ENCODE data around the gene HOXD11. TPM values are rescaled to one million over a fixed set of nuclear protein-coding genes. Genes with fewer than 3 reads are reported as not detected.

The HOXD11 gene
- total RNA-seq, 1 experiment from 2014 or later = not detected

DNA sequence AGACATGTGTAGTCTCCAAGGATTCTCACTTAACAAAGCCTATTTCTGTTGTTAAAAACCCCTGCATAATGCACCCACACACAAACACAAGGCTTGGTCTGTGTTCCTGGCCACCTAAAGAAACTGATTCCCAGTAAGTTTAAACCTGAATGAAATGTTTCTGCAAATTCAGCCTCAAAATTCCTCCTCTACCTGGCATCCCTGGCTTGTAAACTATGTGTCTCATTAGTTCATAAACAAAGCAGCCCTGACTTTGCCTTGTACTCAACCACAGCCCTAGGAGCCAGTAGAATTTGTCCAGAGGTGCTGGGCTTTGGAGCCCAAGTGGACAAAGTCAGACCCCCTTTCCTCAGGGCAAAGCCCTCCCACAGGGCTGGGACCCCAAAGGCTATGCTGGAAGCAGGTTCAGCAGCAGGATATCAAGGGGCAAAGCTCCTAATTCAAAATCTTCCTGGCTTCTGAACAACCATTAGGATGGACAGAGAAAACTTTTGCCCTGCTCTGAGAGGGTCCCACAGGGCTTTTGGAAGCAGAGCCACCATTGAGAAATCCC lies 17.2 kb upstream of the HOXD11 start (continued):
- TF ChIP-seq, protein P1, sequence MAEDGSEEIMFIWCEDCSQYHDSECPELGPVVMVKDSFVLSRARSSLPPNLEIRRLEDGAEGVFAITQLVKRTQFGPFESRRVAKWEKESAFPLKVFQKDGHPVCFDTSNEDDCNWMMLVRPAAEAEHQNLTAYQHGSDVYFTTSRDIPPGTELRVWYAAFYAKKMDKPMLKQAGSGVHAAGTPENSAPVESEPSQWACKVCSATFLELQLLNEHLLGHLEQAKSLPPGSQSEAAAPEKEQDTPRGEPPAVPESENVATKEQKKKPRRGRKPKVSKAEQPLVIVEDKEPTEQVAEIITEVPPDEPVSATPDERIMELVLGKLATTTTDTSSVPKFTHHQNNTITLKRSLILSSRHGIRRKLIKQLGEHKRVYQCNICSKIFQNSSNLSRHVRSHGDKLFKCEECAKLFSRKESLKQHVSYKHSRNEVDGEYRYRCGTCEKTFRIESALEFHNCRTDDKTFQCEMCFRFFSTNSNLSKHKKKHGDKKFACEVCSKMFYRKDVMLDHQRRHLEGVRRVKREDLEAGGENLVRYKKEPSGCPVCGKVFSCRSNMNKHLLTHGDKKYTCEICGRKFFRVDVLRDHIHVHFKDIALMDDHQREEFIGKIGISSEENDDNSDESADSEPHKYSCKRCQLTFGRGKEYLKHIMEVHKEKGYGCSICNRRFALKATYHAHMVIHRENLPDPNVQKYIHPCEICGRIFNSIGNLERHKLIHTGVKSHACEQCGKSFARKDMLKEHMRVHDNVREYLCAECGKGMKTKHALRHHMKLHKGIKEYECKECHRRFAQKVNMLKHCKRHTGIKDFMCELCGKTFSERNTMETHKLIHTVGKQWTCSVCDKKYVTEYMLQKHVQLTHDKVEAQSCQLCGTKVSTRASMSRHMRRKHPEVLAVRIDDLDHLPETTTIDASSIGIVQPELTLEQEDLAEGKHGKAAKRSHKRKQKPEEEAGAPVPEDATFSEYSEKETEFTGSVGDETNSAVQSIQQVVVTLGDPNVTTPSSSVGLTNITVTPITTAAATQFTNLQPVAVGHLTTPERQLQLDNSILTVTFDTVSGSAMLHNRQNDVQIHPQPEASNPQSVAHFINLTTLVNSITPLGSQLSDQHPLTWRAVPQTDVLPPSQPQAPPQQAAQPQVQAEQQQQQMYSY (CRISPR knock-in tag; IDR thresholded peaks at IDR 0.05) = no peak
- TF ChIP-seq E2F5 (CRISPR knock-in tag; IDR thresholded peaks at IDR 0.05) = no peak
- no peak for TF ChIP-seq MLX (CRISPR knock-in tag; IDR thresholded peaks at IDR 0.05)
- TF ChIP-seq ZNF671 (CRISPR knock-in tag; IDR thresholded peaks at IDR 0.05) = no peak
- TF ChIP-seq CBFB (CRISPR knock-in tag; IDR thresholded peaks at IDR 0.05; ENCODE audit: low read depth) = no peak
- no peak for TF ChIP-seq ZNF219 (CRISPR knock-in tag; IDR thresholded peaks at IDR 0.05; ENCODE audit: borderline replicate concordance)
- TF ChIP-seq NFYB (CRISPR knock-in tag; conservative IDR thresholded peaks at IDR 0.05; ENCODE audit: low read depth) = no peak
- TF ChIP-seq ETV6 (CRISPR knock-in tag; IDR thresholded peaks at IDR 0.05) = no peak

DNA sequence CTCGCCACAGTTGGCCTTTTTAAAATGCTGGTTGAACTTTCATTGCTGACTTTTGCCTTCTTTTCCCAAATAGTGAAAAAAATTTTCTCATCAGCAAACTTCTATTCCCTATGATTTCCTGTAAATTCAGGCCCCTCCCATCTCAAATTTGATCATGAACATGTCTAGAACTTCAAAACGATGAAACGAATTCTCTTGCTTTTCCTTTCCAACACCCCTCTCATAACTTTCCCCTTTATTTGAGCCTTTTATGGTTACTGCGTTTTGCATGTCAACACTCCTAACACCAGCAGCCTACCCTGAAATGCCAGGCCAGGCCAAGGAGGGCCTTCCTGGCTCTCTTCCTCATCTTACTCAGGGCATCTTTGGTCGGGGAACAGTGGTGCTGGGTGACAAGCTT lies 16.2 kb upstream of the HOXD11 start:
- DNase-seq (ENCODE audit: low spot score) = no peak
- POLR2A ChIA-PET = no interaction called here
- no peaks in the 10 kb centered on the region for H3K9me3 Mint-ChIP-seq
- no peak for TF ChIP-seq USF2 (CRISPR knock-in tag; IDR thresholded peaks at IDR 0.05)
- no peak for TF ChIP-seq TEAD1 (CRISPR knock-in tag; IDR thresholded peaks at IDR 0.05)
- TF ChIP-seq, protein P2, sequence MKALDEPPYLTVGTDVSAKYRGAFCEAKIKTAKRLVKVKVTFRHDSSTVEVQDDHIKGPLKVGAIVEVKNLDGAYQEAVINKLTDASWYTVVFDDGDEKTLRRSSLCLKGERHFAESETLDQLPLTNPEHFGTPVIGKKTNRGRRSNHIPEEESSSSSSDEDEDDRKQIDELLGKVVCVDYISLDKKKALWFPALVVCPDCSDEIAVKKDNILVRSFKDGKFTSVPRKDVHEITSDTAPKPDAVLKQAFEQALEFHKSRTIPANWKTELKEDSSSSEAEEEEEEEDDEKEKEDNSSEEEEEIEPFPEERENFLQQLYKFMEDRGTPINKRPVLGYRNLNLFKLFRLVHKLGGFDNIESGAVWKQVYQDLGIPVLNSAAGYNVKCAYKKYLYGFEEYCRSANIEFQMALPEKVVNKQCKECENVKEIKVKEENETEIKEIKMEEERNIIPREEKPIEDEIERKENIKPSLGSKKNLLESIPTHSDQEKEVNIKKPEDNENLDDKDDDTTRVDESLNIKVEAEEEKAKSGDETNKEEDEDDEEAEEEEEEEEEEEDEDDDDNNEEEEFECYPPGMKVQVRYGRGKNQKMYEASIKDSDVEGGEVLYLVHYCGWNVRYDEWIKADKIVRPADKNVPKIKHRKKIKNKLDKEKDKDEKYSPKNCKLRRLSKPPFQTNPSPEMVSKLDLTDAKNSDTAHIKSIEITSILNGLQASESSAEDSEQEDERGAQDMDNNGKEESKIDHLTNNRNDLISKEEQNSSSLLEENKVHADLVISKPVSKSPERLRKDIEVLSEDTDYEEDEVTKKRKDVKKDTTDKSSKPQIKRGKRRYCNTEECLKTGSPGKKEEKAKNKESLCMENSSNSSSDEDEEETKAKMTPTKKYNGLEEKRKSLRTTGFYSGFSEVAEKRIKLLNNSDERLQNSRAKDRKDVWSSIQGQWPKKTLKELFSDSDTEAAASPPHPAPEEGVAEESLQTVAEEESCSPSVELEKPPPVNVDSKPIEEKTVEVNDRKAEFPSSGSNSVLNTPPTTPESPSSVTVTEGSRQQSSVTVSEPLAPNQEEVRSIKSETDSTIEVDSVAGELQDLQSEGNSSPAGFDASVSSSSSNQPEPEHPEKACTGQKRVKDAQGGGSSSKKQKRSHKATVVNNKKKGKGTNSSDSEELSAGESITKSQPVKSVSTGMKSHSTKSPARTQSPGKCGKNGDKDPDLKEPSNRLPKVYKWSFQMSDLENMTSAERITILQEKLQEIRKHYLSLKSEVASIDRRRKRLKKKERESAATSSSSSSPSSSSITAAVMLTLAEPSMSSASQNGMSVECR (CRISPR knock-in tag; IDR thresholded peaks at IDR 0.05; ENCODE audit: borderline replicate concordance) = no peak
- TF ChIP-seq MAX (CRISPR knock-in tag; IDR thresholded peaks at IDR 0.05) = no peak
- TF ChIP-seq ZNF512 (CRISPR knock-in tag; IDR thresholded peaks at IDR 0.05; ENCODE audit: borderline replicate concordance) = no peak
- no peak for TF ChIP-seq ETV6 (CRISPR knock-in tag; IDR thresholded peaks at IDR 0.05)
- no peak for TF ChIP-seq ZMAT4 (CRISPR knock-in tag; IDR thresholded peaks at IDR 0.05)
- TF ChIP-seq, protein P3, sequence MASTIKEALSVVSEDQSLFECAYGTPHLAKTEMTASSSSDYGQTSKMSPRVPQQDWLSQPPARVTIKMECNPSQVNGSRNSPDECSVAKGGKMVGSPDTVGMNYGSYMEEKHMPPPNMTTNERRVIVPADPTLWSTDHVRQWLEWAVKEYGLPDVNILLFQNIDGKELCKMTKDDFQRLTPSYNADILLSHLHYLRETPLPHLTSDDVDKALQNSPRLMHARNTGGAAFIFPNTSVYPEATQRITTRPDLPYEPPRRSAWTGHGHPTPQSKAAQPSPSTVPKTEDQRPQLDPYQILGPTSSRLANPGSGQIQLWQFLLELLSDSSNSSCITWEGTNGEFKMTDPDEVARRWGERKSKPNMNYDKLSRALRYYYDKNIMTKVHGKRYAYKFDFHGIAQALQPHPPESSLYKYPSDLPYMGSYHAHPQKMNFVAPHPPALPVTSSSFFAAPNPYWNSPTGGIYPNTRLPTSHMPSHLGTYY (CRISPR knock-in tag; IDR thresholded peaks at IDR 0.05) = no peak
- TF ChIP-seq ZNF281 (CRISPR knock-in tag; IDR thresholded peaks at IDR 0.05) = no peak
- TF ChIP-seq GRHL2 (CRISPR knock-in tag; IDR thresholded peaks at IDR 0.05; ENCODE audit: insufficient replicate concordance, severe bottlenecking) = no peak
- no peak for TF ChIP-seq FOXP1 (CRISPR knock-in tag; IDR thresholded peaks at IDR 0.05; ENCODE audit: borderline replicate concordance)

More for the DNA sequence above, 16.2 kb upstream of the HOXD11 start:
- H3K36me3 Mint-ChIP-seq = peaks cover 9% of the 10 kb centered on the region
- H3K4me3 Mint-ChIP-seq = no peak overlapping the region
- no peak for ATAC-seq
- peaks cover 97% of the 10 kb centered on the region for H3K27me3 Mint-ChIP-seq (ENCODE audit: low read depth)
- CTCF ChIA-PET = interaction anchor here (0.9 kb wide), 1 partner anchor 14 kb away, joined by 3 read pairs; no protein-coding TSS in a partner anchor
- H3K27ac Mint-ChIP-seq = no peak overlapping the region
- H3K4me1 Mint-ChIP-seq = peaks cover 52% of the 10 kb centered on the region

All from WTC11 (cell line).